ENCODE data around the gene NUPR1.
"Not testable (repeated sequence)": the region's sequence is repeated elsewhere in the genome, so short reads cannot be mapped to it uniquely, and the experiment has no call there.

NUPR1 gene, protein sequence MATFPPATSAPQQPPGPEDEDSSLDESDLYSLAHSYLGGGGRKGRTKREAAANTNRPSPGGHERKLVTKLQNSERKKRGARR

DNA sequence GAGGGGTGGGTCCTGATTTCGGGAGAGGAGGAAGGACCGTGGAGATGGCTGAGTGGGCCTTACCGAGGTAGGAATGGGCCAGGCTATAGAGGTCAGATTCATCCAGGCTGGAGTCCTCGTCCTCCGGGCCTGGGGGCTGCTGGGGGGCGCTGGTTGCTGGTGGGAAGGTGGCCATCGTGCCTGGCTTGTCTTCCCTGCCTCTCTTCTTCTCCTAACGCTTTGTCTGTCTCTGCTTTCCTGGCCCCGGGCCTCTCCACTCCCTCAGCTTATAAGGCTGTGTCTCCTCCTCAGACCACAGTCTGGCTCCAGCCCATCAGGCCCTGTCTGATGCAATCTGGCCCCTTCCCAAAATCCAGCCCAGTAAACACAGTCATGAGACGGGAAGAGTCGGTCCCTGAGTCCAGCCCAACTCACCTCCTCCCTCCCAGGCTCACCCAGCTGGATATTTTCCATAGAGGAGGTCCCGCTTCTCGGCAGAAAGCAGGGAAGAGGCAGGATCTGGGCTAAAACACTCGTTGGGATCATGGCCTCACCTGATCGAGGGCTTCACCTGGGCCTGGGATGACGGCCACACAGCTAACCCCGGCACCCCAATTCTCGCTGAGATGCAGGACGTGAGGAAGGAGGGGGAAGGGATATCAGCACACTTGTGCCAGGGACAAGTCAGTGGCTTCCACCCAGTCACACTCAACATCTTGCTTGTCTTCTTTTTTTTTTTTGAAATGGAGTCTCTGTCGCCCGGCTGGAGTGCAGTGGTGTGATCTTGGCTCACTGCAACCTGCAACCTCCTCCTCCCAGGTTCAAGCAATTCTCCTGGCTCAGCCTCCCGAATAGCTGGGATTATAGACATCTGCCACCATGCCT is at the start of gene NUPR1:
TSS of gene NUPR1 (minus strand) at position 242 of the 864 bp plus-strand sequence. CDS start at position 175, 67 bp downstream.
- DNase-seq, result peak in 53 of 56 donors; percentile 3 to 88 (median 42)

DNA sequence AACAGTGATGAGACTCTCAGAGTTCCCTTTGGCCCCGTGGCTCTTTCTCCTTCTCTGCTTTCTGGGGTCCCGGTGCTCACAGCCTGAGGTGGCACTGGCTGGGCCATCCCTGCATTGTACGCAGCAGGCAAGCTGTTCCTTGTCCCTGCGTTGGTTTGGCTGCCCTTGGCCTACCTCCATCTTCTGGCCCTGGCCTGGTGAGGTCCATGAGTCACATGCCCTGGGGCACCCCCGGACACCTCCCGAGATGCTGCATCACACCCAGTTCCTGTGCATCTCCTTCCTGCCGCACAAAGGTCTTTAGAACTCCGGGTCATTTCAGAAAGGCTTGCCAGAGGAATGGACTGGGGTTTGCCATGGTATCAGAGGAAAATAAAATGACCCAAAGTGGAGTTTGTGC is 48.6 kb upstream of the NUPR1 start:
- DNase-seq, result no peak

DNA sequence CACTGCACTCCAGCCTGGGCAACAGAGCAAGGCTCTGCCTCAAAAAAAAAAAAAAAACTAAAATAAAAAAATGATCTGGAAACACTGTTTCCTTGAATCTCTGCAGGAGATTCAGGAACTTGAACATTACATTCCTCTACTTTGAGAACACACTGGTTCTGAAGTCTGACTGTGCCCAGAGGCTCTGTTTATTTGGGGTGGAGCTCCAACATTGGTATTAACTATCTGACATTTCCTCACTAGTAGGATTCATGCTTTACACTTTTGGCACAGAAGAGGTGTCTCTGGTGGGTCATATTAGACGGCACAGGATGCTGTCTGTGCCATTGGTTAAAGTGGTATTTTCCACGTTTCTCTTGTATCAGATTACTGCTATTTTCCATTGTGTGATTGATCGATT is 47.7 kb upstream of the NUPR1 start:
- DNase-seq, result no peak

DNA sequence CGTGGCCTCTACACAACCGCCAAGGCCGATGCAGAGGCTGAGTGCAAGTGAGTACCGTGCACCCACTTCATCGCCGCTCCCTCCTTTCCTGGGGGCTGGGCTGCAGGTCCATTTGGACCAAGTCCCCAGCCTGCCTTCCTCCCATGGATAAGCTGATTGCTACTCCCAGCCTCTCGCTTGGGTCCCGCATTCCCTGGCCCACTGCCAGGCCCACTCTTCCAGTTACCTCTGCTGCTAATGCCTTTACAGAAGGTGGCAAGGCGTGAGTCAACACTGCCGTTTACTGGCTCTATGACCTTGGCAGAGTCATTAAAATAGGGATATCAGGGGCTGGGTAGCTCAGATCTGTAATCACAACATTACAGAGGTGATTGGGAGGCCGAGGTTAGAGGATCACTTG is 46.9 kb upstream of the NUPR1 start:
- no peak for DNase-seq

DNA sequence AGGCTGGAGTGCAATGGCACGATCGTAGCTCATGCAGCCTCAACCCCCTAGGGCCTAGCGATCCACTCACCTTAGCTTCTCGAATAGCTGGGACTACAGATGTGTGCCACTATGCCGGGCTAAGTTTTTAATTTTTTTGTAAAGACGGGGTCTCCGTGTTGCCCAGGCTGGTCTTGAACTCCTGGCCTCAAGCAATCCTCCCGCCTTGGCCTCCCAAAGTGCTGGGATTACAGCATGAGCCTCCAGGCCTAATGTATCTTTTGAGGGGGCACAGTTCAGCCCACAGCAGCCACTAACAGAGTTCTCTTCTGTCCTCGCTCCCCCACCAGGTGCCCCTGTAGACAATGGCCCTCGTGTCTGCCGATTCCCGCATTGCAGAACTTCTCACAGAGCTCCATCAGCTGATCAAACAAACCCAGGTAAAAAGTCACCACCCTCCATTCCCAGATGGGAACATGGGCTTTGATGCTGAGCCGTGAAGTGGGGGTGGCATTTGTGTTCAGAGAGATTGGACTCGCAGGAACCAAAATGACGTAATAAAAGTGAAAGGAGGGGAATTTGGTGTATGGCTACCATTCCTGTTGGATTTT is 42.0 kb upstream of the NUPR1 start:
- no peak for DNase-seq

DNA sequence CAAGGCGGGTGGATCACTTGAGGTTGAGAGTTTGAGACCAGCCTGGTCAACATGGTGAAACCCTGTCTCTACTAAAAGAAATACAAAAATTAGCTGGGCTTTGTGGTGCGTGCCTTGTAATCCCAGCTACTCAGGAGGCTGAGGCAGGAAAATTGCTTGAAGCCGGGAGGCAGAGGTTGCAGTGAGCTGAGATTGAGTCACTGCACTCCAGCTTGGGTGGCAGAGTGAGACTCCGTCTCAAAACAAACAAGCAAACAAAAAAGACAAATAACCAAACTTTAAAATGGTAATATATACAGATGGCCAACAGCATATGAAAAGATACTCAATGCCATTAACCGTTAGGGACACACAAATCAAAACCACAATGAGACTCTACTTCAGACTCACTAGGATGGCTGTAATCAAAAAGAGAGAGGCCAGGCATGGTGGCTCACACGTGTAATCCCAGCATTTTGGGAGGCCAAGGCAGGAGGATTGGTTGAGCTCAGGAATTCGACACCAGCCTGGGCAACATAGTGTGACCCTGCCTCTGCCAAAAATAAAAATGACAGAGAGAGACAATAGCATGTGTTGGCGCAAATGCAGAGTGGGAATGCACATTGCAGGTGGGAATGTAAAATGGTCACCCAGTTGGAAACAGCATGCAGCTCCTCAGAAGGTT is 36.8 kb upstream of the NUPR1 start:
- DNase-seq, result no peak

DNA sequence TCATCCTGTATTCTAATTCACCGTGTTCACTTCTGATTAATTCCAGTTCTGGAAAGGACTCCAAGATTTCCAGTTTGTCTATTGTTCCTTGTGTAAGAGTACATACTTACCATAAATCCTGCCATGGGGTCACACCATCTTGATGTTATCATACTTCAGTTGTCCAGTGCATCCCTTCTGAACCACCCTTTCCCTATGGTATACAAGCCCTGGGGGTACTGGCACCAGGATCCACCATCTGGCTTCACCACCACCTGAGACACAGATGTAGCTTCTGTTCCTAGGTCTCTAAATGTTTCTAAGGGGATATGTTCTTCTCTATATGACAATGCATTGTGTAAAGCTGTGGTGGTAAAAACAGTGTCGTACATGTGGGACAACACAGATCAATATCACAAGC is 36.2 kb upstream of the NUPR1 start:
- no peak for DNase-seq

DNA sequence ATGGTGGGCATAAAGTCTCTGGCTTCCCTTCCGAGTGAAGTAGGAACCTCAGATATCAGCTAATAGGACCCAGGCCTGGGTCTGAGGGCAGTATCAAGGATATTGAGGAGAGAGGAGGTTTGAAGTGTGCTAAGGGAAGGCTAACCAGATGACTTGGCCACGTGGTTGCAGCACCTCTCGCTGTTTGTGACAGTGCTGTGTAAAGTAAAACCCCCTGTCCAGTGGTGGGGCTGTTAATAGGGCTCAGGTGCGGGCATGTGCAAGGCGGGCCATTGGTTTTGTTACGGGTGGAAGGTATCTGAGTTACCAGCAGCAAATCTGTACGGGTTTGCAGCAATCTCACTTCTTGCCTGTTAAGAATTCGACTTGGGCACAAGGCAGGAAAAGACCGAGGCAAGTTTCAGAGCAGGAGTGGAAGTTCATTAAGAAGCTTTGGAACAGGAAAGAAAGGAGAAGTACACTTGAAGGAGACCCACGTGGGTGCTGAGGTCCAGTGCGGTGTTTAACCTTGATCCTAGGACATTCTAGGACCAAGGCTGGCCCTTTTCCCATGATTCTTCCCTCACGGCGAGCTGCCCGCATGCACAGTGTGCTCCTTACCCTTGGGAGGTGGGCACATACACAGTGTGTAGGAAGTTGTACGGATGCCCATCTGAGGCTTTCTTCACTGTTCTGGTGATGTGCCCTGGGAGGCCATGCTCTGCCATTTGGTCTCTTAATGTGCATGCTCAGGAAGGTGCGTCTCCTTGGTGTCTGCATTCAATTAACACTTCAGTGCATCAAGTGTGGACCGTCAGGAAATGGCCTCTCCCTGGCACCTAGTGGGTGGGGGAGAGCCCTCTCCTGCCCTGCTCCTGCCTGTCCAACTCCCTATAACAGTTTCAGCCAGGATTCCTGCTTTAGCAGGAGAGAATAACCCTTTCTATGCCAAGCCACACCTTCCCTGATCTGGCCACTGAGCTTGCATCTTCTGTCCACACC is 35.3 kb upstream of the NUPR1 start:
- no peak for DNase-seq

DNA sequence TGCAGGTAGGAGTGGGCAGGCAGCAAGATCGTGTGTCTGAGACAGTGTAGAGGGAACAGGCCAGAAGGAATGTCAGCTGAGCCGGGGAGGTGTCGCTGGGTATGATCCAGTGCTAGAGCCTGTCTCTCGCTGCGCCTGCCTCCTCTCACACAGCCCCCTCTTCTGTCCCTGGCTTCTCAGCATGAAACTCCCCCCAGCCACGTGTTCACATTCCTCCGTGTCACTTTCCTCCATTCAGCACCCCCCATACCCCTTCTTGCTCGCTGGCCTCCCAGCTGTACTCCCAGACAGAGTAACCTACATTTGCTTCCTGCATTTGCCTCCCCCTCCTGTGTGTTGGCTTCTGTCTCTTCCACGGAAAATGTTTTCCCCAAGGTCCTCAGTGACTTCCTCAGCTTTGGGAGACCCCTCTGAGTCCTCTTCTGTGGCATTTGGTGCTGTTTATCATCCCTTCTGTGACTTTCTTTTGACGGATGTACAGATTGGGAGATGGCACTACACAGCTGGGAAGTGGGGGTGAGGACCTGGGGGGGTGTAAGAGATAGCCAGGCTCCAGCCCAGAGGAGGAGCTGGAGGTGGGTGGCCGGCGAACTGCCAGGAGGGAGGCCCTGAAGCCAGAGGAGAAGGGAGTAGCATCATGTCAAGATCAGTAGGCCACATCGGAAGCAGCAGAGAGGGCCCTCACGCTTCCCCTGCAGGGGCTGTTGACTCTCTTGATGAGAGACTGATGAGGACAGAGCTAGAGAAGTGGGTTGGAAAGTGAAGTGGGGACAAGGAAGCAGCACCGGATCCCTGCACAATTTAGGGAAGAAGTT is 34.1 kb upstream of the NUPR1 start:
- peak in 2 of 56 donors; percentile 4 to 17 for DNase-seq

DNA sequence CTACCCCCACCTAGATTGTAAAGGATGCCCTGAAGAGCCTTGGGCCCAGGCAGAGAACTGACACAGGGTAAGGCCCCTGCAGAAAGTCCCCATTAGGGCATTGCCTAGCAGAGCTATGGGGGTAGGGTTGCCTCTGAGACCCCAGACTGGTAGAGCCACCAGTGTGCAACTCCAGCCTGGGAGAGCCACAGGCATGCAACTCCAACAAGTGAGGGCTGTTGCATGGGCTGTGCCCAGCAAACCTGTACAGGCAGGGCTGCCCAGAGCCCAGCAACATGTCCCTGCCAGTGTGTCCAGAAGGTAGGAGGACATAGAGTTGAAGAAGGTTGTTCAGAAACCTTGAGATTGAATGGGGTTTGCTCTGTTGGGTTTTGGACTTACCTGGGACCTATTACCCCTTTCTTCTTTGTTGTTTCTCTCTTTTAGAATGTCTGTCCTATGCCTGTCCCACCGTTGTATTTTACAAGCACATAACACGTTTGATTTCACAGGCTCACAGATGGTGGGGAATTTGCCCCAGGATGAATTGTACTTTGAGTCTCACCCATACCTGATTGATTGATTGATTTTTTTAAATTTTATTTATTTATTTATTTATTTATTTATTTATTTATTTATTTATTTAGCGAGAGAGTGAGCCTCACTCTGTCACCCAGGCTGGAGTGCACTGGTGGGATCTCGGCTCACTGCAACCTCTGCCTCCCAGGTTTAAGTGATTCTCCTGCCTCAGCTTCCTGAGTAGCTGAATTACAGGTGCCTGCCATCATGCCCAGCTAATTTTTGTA is 31.4 kb upstream of the NUPR1 start:
- no peak for DNase-seq

DNA sequence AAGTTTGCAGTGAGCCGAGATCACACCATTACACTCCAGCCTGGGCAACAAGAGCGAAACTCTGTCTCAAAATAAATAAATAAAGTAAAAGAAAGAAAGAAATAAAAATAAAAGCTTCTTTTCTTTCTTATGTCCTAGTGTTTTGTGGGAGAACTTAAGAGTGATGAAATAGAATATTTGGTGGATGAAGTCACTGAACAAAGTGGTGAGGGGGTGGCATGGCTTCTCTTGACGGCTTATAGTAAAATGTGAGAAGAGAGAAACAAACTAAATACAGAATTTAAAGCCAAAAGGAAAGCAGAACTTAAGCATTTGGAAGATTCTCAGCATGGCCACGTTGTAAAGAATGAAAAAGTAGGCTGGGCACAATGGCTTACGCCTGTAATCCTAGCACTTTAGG is 30.2 kb upstream of the NUPR1 start:
- DNase-seq, result no peak

DNA sequence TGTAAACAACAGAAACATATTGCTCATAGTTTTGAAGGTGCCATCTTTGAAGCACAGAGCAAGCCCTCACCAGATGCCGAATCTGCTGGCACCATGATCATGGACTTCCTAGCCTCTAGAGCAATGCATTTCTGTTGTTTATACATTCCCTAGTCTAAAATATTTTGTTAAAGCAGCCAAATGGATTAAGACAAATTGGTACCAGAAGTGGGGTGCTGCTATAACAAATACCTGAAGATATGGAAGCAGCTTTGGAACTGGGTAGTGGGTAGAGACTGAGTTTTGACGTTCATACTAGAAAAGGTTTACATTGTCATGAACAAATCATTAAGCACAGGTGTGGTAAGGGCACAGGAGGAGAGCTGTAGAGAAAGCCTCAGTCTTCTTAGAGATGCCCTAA is 28.5 kb upstream of the NUPR1 start:
- no peak for DNase-seq

DNA sequence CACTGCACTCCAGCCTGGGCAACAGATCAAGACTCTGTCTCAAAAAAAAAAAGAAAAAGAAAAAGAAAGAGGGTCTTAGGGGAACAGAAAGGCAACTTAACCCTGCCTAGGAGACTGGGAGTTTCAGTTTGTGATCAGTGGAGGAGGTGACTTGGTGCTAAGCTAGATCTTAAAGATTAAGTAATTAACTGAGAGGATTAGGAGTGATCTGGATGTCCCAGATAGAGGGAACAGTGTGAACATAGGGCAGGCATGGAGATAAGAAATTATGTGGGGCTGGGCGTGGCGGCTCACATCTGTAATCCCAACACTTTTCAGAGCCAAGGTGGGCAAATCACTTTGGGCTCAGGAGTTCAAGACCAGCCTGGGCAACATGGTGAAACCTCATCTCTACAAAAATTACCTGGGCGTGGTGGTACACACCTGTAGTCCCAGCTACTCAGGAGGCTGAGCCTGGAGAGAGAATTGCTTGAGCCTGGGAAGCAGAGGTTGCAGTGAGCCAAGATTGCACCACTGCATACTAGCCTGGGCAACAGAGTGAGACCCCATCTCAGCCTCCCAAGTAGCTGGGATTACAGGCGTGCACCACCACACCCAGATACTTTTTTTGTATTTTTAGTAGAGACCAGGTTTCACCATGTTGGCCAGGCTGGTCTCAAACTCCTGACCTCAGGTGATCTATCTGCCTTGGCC is 27.6 kb upstream of the NUPR1 start:
- DNase-seq, result not testable (repeated sequence)

DNA sequence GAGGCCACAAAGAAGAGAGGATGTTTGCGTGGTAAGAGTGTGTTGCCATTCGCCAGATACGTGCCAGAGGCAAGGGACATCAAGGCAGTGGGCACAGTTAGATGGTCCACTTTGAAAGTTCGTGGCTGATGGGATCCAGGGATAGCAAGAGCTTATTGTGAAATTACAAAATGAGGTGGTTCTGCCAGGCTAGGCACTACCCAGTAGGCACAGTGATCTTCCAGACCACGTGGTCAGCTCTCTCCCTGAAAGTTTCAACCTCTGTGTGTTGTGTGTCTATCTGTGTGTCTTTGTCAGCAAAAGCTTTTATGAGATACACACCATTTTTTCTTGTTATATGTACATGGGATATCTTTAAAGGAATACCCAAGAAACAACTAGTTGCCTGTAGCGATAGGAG is 24.4 kb upstream of the NUPR1 start:
- no peak for DNase-seq

DNA sequence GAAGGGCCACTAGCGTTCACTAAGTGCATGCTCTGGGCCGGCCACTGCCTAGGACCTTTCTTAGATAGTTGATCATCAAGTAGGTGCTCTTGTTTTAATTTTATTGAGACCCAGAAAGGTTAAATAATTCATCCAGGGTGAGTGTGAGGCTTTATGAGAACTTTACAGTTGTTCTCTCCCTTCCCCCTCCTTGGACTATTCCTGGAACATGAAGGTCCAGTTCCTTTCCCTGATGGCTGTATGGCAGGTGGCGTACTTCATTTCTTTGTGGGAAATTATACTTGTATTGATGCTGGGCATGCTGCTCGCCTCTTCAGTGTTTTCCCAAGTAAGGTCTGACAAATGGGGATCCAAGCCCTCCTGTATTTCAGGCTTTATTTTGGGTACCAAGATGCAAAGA is 23.4 kb upstream of the NUPR1 start:
- DNase-seq, result no peak

DNA sequence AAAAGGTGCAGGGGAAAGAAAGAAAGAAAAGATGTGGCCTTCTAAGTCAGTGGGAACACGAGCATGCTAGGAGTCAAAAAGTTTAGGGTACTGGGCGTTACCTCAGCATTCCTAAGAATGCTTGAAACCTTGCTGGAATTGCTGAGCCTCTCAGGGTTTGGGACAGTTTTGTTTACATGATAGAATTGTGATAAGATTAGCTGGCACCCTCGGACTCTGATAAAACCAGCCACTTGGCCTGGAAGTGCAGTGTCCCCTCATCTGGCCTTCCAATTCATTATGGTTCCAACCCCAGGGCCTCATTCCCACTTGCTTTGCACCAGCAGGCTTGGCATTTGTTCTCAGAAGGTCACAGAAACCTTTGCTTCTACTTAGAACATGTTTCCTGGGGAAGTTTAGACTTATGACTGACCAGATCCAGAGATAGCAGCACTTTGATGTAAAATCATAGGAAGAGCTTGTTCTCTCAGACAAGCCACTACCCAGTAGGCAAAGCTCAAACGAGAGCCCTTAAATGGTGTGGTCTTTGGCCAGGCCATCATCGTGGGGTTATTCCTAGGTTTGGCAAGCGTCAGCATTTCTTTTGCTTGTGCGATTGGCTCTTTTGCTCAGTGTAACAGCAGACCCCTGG is 22.9 kb upstream of the NUPR1 start:
- DNase-seq, result no peak

DNA sequence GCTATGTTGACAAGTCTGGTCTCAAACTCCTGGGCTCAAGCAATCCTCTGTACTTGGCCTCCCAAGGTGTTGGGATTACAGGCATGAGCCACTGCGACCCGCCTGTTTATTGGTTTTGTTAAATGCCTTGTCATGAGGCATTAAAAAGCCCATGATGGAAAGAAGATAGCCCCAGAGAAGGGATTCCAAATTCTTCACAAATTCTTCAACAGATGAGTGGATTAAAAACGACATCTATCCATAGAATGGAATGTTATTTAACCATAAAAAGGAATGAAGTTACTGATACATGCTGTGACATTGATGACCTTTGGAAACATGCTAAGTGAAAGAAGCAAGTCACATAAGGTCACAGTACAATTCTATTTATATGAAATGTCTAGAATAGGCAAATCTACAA is 19.7 kb upstream of the NUPR1 start:
- DNase-seq, result no peak

DNA sequence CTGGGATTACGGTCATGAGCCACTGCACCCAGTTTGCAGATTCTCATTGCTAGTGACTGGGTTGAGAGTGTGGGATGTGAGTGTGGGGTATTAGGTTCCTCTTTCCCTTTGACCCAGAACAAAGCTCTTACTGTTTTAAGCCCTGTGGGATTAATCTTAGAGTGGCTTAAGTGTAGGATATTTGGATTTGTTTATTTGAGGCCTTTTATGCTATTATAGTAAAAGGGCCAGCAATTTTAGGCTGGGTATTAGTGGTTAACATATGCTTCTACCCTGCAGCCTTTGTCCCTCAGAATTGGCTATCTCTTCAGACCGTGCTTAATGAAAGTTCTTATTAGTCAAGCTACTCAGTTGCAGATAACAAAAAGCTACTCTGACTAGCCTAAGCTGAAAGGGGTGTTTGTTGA is 18.1 kb upstream of the NUPR1 start:
- no peak for DNase-seq

All from nucleus accumbens (tissue), 56 donors.